Bronchial epithelial cell (primary cell): ENCODE results near the gene NOX5. TPM values are rescaled to one million over a fixed set of nuclear protein-coding genes. Genes with fewer than 3 reads are reported as not detected.

Experiments used
- DNase-seq: peaks from one replicate; pipeline ENCODE4 v3.0.0-alpha.2; 2010; ENCODE audit warnings: low read depth
- FAIRE-seq: peaks from 2 replicates; lab custom pipeline; 2011; peaks lifted over from hg19 to GRCh38; lab: Jason Lieb, UNC
- H3K27me3 ChIP-seq: 2 replicates; pipeline ENCODE4 v1.5.1; 2011; ENCODE audit warnings: low read length; ENCODE audit not compliant: control insufficient read depth, insufficient read depth
- H3K36me3 ChIP-seq: 2 replicates; pipeline ENCODE4 v1.5.1; 2011; ENCODE audit warnings: low read length; ENCODE audit not compliant: control insufficient read depth, insufficient read depth
- H3K4me3 ChIP-seq: 2 replicates; pipeline ENCODE4 v1.5.1; 2011; ENCODE audit warnings: mild to moderate bottlenecking, low read depth, low read length, control low read depth
- CTCF ChIP-seq: IDR thresholded peaks from 2 replicates; pipeline ENCODE4 v1.5.1; 2011; ENCODE audit warnings: mild to moderate bottlenecking, moderate library complexity, low read length, control low read depth, inconsistent platforms; ENCODE audit not compliant: insufficient read depth, severe bottlenecking
- total RNA-seq: library from RNA; depleted of rRNA; stranded (reverse); fragments of >200 nt; gene quantifications from 2 replicates; pipeline ENCODE4 v1.2.1, GENCODE V29; 2014

Gene NOX5
- total RNA-seq, 1 donor from 2014 or later: not detected

- no peak overlapping the region for H3K4me3 ChIP-seq
- DNase-seq (no peak), FAIRE-seq (no peak)
- no peaks in the 10 kb centered on the region for H3K36me3 ChIP-seq
- no peak for TF ChIP-seq CTCF
- H3K27me3 ChIP-seq: peaks cover 2% of the 10 kb centered on the region
Observed at GRCh38 chr15:69076756-69077155, 62.3 kb downstream of the NOX5 start.

GRCh38 chr15:69078638-69079037 lies 64.1 kb downstream of the NOX5 start:
- FAIRE-seq: no peak
- H3K4me3 ChIP-seq: no peak overlapping the region
- no peaks in the 10 kb centered on the region for H3K36me3 ChIP-seq
- H3K27me3 ChIP-seq: peaks cover 2% of the 10 kb centered on the region
- no peak for DNase-seq
- TF ChIP-seq CTCF: no peak

- TF ChIP-seq CTCF: no peak
- Histone ChIP-seq H3K27me3 (peaks cover 4% of the 10 kb centered on the region), H3K4me3 (no peak overlapping the region), H3K36me3 (no peaks in the 10 kb centered on the region)
- no peak for FAIRE-seq
- no peak for DNase-seq
Observed at GRCh38 chr15:69080295-69081248, 66.1 kb downstream of the NOX5 start.

GRCh38 chr15:69081310-69082004 lies 67.0 kb downstream of the NOX5 start:
- FAIRE-seq (no peak), DNase-seq (no peak)
- H3K27me3 ChIP-seq: peaks cover 4% of the 10 kb centered on the region
- no peak for TF ChIP-seq CTCF
- no peak overlapping the region for H3K4me3 ChIP-seq
- H3K36me3 ChIP-seq: no peaks in the 10 kb centered on the region

- no peak overlapping the region for H3K4me3 ChIP-seq
- peaks cover 4% of the 10 kb centered on the region for H3K27me3 ChIP-seq
- no peak for DNase-seq
- H3K36me3 ChIP-seq: no peaks in the 10 kb centered on the region
- no peak for FAIRE-seq
- no peak for TF ChIP-seq CTCF
Observed at GRCh38 chr15:69082021-69082502, 67.6 kb downstream of the NOX5 start.
